DMS 273 treated with DMSO at 0.1 percent for 48 hours (cell line): Measurements from ENCODE around the gene SYNGAP1.

ENCODE experiments used
- DNase-seq: peaks from one replicate; lab custom pipeline; 2025; lab: John Stamatoyannopoulos, UW

Gene SYNGAP1

DNA sequence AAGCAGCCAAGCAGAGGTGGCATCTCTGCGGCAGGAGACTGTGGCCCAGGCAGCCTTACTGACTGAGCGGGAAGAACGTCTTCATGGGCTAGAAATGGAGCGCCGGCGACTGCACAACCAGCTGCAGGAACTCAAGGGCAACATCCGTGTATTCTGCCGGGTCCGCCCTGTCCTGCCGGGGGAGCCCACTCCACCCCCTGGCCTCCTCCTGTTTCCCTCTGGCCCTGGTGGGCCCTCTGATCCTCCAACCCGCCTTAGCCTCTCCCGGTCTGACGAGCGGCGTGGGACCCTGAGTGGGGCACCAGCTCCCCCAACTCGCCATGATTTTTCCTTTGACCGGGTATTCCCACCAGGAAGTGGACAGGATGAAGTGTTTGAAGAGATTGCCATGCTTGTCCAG is 15.0 kb upstream of the SYNGAP1 start:
- no peak for DNase-seq

DNA sequence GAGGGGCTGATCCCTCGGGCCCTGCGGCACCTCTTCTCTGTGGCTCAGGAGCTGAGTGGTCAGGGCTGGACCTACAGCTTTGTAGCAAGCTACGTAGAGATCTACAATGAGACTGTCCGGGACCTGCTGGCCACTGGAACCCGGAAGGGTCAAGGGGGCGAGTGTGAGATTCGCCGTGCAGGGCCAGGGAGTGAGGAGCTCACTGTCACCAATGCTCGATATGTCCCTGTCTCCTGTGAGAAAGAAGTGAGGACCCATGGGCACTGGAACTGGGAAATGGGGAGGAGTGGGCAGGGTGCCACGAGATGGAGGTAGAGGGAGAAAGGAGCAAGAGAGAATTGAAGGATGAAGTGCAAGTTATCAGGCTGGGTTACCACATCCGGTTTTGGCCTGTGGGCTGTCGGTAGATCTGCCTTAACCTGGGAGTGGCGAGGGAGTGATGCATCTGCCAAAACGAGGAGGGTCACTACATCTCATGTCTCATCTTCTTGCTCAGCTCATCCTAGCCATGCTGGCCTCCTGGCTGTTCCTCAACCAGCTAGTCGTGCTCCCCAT is 14.4 kb upstream of the SYNGAP1 start:
- no peak for DNase-seq

DNA sequence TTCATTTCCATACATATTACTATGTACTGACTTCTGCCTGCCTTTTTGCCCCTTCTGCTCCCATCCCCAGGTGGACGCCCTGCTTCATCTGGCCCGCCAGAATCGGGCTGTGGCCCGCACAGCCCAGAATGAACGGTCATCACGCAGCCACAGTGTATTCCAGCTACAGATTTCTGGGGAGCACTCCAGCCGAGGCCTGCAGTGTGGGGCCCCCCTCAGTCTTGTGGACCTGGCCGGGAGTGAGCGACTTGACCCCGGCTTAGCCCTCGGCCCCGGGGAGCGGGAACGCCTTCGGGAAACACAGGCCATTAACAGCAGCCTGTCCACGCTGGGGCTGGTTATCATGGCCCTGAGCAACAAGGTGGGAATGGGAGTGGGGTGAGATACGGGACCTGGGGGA is 13.7 kb upstream of the SYNGAP1 start:
- DNase-seq: no peak

DNA sequence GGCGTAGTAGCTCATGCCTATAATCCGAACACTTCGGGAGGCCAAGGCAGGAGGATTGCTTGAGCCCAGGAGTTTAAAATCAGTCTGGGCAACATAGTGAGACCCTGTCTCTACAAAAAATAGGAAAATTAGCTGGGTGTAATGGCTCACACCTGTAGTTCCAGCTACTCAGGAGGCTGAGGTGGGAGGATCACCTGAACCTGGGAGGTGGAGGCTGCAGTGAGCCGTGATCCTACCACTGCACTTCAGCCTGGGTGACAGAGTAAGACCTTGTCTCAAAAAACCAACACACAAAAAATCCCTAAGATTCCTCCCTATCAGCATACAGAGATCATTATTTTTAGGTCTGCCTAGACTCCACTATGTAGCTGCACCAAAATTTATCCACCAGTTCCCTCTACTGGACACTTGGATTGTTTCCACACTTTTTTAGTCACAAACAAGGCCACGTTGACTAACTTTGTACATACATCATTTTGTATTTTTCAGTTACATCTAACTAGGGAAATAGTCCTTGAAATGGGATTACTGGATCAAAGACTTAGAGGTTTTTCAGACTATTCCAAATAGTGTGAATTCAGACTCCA is 12.6 kb upstream of the SYNGAP1 start:
- DNase-seq: no peak

DNA sequence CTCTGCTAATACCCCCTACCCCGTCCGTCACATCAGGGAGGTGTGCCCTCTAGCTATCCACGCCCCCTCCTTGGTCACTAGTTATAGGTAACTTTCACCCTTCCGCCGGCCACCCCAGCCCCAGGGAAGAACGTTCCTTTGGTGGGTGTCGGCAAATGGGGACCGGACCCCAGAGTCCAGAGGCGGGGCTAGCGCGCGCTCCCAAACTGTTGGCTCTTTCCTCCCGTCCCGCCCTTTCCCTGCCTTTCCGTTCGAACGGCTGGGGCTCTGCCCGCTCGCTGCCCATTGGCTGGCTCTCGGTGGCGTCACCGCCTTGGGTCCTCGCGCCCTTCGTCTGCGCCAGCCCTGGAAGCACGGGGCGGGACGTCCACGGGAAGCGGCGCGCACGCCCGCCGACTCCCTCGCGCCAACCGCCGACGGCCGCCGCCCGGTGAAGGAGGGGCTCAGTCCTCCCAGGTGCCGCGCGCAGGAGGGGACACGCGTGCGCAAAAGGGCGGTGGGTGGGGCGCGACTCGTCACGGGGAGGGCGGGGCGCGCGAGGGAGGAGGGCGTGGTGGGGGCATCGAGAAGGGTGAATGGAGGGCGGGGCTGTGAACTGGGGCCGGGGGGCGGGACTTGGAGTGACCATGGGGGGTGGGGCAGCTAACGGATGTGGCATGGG is 9.7 kb upstream of the SYNGAP1 start:
- DNase-seq: peak; percentile 92

DNA sequence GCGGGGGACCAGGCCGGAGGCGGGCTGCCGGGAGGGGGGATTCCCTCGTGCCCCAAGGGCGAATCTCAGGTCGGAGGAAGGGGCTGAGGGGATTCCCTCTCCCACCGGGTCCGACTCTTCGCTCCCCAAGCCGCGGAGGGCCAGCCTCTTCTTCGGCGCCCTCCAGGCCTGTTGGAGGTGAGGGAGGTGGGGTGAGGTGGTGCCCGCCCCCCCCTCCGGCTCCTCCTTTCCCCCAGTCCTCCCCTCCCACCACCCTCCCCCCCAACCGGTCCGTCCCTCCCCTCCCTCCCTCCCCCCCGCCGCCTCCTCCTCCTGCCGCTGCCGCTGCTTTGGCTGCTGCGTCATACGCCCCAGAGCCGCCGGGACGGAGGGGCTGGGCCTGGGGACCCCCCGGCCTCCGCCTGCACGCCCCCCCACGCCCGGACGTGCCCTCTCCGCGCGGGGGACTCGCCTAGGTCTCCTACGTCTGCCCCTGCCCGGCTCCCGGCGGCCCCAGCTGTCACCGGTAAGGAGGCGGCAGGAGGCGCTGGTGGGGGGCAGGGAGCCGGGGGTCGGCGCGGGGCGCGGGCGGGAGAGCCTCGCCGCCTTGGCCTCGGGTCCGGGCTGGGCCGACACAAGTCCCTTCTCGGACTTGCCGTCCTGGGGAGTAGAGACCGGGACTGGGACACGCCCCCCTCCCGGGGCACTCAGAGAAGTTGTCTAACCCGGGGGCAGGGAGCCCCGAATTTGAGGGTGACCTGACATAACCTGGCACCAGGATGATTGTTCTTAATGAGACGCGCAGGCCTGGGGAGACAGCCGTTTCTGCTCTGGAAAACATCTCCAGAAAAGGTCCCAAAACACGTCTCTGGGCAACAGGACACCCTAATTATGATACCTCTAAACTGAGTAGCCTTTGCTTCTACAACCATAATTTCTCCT is 8.9 kb upstream of the SYNGAP1 start, which contains the start of gene PHF1:
Gene PHF1 (plus strand): TSS at position 304 of the 921 bp plus-strand sequence. CDS start 1,250 bp downstream, outside the sequence.
- no peak for DNase-seq

DNA sequence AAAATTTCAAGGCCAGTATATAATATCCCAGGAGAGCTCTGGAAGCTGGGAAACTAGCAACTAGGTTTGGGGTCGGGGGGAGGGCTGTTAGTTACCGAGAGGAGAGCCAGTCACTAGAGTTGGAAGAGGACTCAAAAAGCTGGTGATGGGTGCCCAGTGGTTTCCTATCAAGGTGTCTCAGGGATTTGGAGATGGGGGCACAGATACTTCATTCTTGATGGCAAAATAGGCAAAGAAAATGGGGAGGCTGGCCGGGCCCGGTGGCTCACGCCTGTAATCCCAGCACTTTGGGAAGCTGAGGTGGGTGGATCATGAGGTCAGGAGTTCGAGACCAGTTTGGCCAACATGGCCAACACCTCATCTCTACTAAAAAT is 8.2 kb upstream of the SYNGAP1 start:
- no peak for DNase-seq

DNA sequence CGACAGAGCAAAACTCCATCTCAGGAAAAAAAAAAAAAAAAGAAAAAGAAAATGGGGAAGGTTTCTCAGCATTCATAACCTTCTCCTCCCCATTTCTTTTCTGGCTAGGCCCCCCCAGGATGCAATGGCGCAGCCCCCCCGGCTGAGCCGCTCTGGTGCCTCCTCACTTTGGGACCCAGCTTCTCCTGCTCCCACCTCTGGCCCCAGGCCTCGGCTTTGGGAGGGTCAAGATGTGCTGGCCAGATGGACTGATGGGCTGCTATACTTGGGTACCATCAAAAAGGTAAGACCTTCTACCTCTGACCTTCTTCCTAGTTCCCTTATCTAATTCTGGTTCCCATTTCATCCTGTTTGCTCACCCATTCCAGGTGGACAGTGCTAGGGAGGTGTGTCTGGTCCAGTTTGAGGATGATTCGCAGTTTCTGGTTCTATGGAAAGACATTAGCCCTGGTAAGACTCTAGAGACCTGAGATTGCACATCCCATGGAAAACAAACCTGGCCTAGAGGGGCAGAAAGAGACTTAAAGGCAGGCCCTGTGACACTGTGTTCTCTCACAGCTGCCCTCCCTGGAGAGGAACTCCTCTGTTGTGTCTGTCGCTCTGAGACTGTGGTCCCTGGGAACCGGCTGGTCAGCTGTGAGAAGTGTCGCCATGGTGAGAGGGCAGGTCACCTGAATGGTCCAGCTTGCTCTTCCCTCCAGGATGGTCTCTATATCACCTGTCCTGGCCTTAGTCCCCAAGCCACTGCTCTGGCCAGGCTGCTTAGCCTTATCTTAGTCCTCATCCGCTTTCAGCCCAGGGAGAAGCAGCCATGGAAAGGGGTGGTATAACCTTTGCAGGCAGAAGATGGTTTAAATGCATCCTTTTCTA is 7.5 kb upstream of the SYNGAP1 start:
- DNase-seq: no peak

DNA sequence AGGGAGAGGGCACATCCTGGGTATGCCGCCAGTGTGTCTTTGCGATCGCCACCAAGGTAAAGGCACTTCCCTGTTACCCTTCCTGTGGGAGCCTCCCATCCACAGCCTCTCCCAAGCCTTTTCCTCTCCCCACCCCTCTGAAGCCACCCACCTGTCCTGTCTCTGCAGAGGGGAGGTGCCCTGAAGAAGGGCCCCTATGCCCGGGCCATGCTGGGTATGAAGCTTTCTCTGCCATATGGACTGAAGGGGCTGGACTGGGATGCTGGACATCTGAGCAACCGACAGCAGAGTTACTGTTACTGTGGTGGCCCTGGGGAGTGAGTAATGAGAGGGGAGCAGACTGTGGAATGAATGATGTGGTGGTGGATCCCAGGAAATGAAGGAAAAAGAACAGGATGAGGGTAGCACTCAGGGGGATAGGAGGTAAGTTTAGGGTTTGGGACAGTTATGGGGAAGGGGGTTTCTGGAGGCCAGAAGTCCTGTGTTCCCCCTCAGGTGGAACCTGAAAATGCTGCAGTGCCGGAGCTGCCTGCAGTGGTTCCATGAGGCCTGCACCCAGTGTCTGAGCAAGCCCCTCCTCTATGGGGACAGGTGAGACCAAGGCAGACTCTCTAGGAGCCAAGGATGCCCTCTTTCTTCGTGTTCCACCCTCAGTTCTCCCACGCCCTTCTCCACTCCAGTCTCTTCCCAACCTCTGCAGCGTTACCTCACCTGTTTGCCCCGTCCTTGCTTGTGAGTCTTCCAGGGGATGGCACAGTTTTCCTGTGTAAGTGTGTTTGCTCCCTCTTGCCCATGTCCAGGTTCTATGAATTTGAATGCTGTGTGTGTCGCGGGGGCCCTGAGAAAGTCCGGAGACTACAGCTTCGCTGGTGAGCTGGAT is 6.4 kb upstream of the SYNGAP1 start:
- no peak for DNase-seq

DNA sequence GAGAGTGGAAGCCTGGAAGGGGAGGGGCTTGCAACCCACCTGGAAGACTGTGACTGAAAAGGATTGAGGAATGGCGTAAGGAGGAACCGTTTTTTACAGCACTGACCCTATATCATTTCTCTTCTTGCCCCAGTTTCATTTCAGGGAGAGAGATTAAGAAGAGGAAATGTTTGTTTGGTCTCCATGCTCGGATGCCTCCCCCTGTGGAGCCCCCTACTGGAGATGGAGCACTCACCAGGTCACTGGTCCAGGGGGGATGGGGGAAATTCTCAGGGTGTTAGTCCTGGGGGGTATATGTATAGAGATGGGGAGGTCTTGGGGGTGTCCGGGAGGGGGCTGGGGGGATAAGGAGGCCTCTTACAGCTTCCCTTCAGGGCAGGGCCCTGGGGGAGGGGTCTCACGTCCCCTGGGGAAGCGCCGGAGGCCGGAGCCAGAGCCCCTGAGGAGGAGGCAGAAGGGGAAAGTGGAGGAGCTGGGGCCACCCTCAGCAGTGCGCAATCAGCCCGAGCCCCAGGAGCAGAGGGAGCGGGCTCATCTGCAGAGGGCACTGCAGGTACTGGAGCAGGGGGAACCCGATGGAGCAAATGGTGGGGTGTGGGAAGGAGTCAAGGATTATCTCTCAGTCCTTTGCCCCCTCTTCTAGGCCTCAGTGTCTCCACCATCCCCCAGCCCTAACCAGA is 5.1 kb upstream of the SYNGAP1 start:
- no peak for DNase-seq

DNA sequence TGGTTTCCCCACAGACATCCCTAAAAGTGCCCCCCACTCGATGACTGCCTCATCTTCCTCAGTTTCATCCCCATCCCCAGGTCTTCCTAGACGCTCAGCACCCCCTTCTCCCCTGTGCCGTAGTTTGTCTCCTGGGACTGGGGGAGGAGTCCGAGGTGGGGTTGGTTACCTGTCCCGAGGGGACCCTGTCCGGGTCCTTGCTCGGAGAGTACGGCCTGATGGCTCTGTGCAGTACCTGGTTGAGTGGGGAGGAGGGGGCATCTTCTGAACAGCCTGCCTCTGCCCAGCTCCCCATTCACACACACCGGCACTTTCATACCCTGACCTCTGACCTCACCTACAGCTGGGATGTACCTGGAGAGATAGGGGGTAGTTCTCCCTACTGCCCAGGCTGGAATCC is 4.0 kb upstream of the SYNGAP1 start:
- DNase-seq: no peak

DNA sequence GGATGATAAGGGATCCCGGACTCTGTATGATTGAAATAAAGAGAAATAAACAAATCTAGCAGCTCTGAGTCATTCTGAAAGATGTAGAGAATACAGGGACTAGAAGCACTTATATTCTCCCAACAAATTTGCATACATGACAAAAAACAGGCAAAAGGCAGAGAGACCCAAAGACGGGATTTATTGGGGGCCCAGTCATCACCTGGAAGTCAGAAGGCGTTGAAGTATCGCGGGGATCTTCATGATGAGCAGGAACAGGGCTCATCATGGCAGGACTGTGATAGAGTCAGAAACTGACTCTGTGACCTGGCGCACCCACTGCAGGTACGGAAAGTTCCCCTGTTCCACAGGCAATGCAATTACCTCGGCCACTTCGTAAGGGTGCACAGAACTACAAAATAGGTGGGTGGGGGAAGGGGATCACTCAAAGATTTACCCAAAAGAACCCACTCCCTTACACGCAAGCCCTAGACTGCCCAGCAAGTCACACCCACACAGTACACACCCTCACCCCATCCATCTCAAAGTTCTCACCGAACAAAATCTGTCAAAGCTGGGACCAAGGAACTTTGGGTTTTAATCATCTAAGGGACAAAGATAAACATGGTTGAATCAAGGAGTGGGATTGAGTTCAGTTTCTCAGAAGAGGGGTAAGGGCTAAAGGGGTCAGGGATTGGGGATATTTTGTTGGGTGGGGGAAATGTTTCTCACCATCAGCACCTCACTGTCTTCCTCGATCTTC is 3.3 kb upstream of the SYNGAP1 start:
- DNase-seq: no peak

DNA sequence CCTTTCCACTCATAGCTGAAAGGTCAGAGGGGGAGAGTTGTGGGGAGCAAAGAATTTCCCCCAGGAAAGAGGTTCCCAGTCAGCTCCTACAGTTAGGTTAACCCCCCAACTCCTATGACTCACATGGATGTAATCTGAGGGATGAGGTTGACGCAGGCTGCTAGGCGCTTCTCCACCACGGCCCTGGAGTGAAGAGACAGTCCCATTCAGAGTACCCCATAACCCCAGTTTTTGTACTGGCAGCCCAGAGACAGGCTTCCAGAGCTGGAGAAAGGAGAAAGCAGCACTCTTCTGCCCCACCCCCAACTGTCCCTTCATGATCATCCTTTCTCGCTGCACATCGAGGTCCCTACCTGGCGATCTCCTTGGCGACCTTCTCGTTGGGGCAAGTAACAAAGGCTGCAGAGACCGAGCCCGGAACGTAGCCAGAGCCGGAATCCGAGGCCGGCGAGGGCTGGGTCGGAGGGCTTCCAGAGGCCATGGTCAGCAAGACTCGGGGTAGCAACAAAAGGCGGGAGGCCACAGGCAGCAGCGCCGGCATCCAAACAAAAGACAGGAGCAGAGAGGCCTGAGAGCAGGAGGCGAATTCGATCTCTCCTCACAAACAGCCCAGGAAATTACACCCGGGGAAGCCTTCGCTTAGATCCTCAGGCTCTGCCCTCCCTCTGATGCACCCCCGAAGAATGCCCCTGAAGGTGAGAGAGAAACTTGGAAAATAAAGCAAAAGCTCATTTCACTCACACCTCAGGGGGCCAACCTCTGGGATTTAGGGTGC is 2.5 kb upstream of the SYNGAP1 start:
- DNase-seq: no peak

DNA sequence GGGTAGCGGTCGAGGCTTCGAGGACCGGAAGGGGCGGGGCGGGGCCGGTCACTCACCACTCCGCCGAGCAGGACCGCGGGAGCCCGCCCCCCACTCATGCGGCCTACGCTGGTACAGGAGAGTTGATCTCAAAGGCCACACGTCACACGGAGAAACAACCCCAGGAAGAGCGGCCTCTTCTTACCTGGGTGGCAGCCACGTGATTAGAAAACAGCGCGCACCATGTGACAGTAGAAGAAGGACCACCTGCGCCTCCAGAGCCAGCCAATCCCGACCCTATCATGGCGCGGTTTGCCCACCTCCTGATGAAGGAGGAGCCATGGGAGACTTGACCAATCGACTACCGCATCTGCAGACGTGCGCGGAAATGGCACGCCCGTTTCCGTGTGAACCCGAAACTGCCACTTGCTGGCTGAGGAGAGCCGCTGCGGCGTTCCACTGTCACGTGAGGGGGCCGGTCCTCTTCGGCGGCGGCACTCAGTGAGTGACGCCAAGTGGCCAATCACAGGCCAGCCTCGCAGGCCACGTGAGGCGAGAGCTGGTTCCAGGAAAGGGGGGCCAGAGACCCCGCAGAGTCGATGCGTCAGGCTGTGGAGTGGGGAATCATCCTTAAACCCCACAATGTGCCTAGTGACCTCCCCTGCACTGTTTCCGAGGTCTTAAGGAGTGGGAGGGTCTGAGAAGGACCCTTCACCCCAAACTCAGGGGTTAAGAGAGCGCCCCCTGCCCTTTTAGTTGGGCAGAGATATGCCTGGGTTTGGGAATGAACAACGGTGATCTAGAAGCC is 1.8 kb upstream of the SYNGAP1 start, which contains the start of gene CUTA:
Gene CUTA (minus strand): TSS at position 205 of the 787 bp plus-strand sequence. CDS start 107 bp downstream, at position 98.
- peak; percentile 98 for DNase-seq

DNA sequence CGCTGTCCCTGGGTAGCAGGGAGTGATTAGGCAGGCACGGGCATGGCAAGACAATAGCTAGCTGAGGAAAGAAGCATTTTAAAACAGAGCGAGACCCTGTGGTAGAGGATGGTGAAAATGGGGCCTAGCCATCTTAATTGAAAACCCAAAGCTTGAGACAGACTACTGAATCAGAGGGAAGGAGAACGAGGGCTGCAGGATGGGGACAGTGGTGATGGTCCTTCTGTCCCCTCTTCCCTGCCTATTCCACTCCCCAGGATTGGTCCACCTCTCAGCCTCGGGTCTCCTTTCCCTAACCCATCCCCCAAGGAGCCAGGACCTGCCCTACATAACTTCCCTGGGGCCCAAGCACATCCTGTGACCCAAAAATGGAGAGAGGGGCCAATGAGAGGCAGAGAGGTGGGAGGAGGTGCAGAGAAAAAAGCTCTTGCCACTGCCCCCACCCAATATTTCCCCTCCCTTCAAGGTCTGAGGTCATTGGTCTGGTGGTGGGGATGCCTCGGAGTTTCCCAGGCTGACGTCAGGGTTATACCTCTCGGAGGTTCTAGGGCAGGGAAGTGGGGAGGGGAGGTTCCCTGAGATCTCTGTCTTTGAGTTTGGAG is 1.1 kb upstream of the SYNGAP1 start:
- no peak for DNase-seq

DNA sequence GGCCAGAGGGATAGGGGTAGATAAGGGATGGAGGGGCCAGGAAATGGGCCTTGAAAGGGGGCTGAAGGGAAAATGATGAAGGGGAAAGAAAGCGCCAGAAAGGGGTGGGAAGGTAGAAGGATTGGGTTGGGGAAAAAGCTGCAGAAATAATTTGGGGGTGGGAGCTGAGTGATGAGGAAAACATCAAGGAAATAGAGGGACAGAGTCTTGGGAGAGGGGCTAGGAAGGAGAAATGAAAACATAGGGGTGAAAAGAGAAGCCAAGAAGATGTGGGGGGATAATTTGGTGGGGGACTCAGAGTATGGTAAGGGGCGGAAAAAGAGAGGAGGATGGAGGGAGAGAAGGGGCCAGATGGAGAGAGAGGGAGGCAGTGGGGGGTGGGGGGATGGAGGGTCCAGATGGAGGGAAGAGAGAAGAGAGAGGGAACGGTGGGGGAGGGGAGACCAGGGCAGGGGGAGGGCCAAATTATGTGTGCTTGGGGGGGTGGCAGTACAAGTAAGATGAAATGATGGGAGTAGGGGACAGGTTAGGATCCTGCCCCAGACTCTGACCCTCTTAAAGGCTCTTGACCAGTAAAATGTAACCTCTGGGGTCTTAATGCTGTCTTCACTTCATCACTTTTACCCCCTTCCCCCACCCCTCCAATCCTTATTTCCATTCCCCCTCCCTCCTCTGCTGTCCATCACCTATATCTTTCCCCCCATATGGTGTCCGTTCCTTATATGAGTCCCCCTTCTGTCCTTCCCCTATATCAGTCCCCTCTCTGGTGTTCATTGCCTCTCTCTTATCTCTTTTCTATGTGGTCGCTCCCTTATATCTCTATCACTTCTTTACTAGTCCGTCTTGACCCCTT is 852 bp downstream of the SYNGAP1 start:
- no peak for DNase-seq
